Activated naive CD4-positive, alpha-beta T cell treated with anti-CD3 and anti-CD28 coated beads for 36 hours (primary cell): ENCODE results near the gene GBE1. TPM values are rescaled to one million over a fixed set of nuclear protein-coding genes. Genes with fewer than 3 reads are reported as not detected.

Experiments used
- CTCF ChIA-PET: fragments of 350-600 bp; sonication (Branson Sonifier 250); formaldehyde crosslinking; loops from one replicate; lab custom pipeline; 2021; ENCODE audit warnings: antibody characterized with exemption; lab: Charles Lee
- DNase-seq: peaks from one replicate; pipeline ENCODE4 v3.0.0-alpha.2; 2020
- H3K27ac Mint-ChIP-seq: one replicate; pipeline ENCODE4 v1.8.0; 2021; ENCODE audit warnings: mild to moderate bottlenecking, mixed read lengths
- H3K27me3 Mint-ChIP-seq: one replicate; pipeline ENCODE4 v1.8.0; 2021; ENCODE audit warnings: low read depth, mixed read lengths
- H3K36me3 Mint-ChIP-seq: one replicate; pipeline ENCODE4 v1.8.0; 2021; ENCODE audit warnings: low read depth, mixed read lengths
- H3K4me1 Mint-ChIP-seq: one replicate; pipeline ENCODE4 v1.8.0; 2021; ENCODE audit warnings: low read depth, mixed read lengths
- H3K4me3 Mint-ChIP-seq: one replicate; pipeline ENCODE4 v1.8.0; 2021; ENCODE audit warnings: mild to moderate bottlenecking, moderate library complexity, mixed read lengths
- H3K9me3 Mint-ChIP-seq: one replicate; pipeline ENCODE4 v1.8.0; 2021; ENCODE audit warnings: mixed read lengths
- intact Hi-C: fragments of 100-400 bp; cut with micrococcal nuclease; formaldehyde crosslinking; loops from one replicate; pipeline ENCODE4 v1.15.1; 2023
- total RNA-seq, 2 experiments: library from RNA; stranded (reverse); gene quantifications; one replicate each; pipeline ENCODE4 v1.2.3, GENCODE V29; 2021

GBE1 gene
- total RNA-seq, 2 experiments from 2014 or later, result 24.6 to 26.0 TPM

- Mint-ChIP-seq H3K27ac (no peak overlapping the region), H3K4me3 (no peak overlapping the region), H3K36me3 (no peaks in the 10 kb centered on the region)
Observed at GRCh38 chr3:81443457-81443782, 318.0 kb downstream of the GBE1 start.

GRCh38 chr3:81442758-81443456, 318.5 kb downstream of the GBE1 start:
- intact Hi-C loops, result no loop called here
- CTCF ChIA-PET, result no interaction called here
- Mint-ChIP-seq H3K36me3 (no peaks in the 10 kb centered on the region), H3K27ac (no peak overlapping the region), H3K4me1 (no peaks in the 10 kb centered on the region), H3K4me3 (no peak overlapping the region), H3K9me3 (peaks cover 3% of the 10 kb centered on the region), H3K27me3 (no peaks in the 10 kb centered on the region)
- DNase-seq, result no peak

More at GRCh38 chr3:81443457-81443782, 318.0 kb downstream of the GBE1 start:
- intact Hi-C loops, result no loop called here
- CTCF ChIA-PET, result no interaction called here
- Mint-ChIP-seq H3K9me3 (peaks cover 3% of the 10 kb centered on the region), H3K27me3 (no peaks in the 10 kb centered on the region), H3K4me1 (no peaks in the 10 kb centered on the region)
- DNase-seq, result no peak

GRCh38 chr3:81440661-81441060, 320.8 kb downstream of the GBE1 start:
- no peak for DNase-seq
- intact Hi-C loops, result no loop called here
- Mint-ChIP-seq H3K4me1 (no peaks in the 10 kb centered on the region), H3K9me3 (peaks cover 3% of the 10 kb centered on the region), H3K27me3 (no peaks in the 10 kb centered on the region), H3K27ac (no peak overlapping the region), H3K4me3 (no peak overlapping the region), H3K36me3 (no peaks in the 10 kb centered on the region)
- CTCF ChIA-PET, result no interaction called here
